Skeletal muscle satellite cell (primary cell): ENCODE data around the gene AHRR.
"Not testable (repeated sequence)": the region's sequence is repeated elsewhere in the genome, so short reads cannot be mapped to it uniquely, and the experiment has no call there.

Experiments used
- H3K27me3 ChIP-seq: 2 replicates; pipeline ENCODE4 v1.7.0; 2013; ENCODE audit warnings: low read length; ENCODE audit not compliant: control insufficient read depth, insufficient read depth
- H3K36me3 ChIP-seq: 2 replicates; pipeline ENCODE4 v1.7.0; 2013; ENCODE audit warnings: mild to moderate bottlenecking, control low read depth, low read length; ENCODE audit not compliant: insufficient read depth
- H3K4me1 ChIP-seq: 2 replicates; pipeline ENCODE4 v1.7.0; 2013; ENCODE audit warnings: low read length; ENCODE audit not compliant: control insufficient read depth, insufficient read depth
- H3K4me2 ChIP-seq: 2 replicates; pipeline ENCODE4 v1.7.0; 2013; ENCODE audit warnings: mild to moderate bottlenecking, low read length
- H3K4me3 ChIP-seq: 2 replicates; pipeline ENCODE4 v1.7.0; 2013; ENCODE audit warnings: low read length
- H3K9ac ChIP-seq: 2 replicates; pipeline ENCODE4 v1.7.0; 2013; ENCODE audit warnings: mild to moderate bottlenecking, low read depth, low read length, moderate library complexity
- H3K9me3 ChIP-seq: replicated peaks from 2 replicates; pipeline ENCODE4 v1.7.0; 2013; ENCODE audit warnings: mild to moderate bottlenecking, control low read depth, low read length

AHRR gene

GRCh38 chr5:399296-400281 is 78.1 kb downstream of the AHRR start:
- H3K9ac ChIP-seq, result peak overlapping the region; percentile 97
- H3K36me3 ChIP-seq, result peaks cover 11% of the 10 kb centered on the region
- H3K27me3 ChIP-seq, result no peaks in the 10 kb centered on the region
- H3K4me1 ChIP-seq, result peaks cover 50% of the 10 kb centered on the region
- H3K9me3 ChIP-seq, result no peaks in the 10 kb centered on the region
- H3K4me3 ChIP-seq, result peak overlapping the region; percentile 56
- peak overlapping the region; percentile 81 for H3K4me2 ChIP-seq

- Histone ChIP-seq H3K9ac (peak overlapping the region; percentile 97), H3K9me3 (no peaks in the 10 kb centered on the region), H3K4me2 (peak overlapping the region; percentile 81), H3K4me1 (peaks cover 41% of the 10 kb centered on the region), H3K27me3 (no peaks in the 10 kb centered on the region), H3K36me3 (peaks cover 17% of the 10 kb centered on the region), H3K4me3 (peak overlapping the region; percentile 56)
These were observed 79.0 kb downstream of the AHRR start for GRCh38 chr5:400282-401145.

- Histone ChIP-seq H3K36me3 (peaks cover 20% of the 10 kb centered on the region), H3K4me1 (peaks cover 32% of the 10 kb centered on the region), H3K4me2 (peak overlapping the region; percentile 81), H3K9ac (peak overlapping the region; percentile 97), H3K27me3 (no peaks in the 10 kb centered on the region), H3K4me3 (no peak overlapping the region), H3K9me3 (no peaks in the 10 kb centered on the region)
These were observed 79.9 kb downstream of the AHRR start for GRCh38 chr5:401146-402034.

- H3K9me3 ChIP-seq, H3K4me2 ChIP-seq, H3K9ac ChIP-seq, H3K4me3 ChIP-seq, H3K27me3 ChIP-seq: not testable (repeated sequence)
- H3K4me1 ChIP-seq, result peaks cover 36% of the 10 kb centered on the region
- H3K36me3 ChIP-seq, result peaks cover 20% of the 10 kb centered on the region
These were observed 80.7 kb downstream of the AHRR start for GRCh38 chr5:402219-402614.

- Histone ChIP-seq H3K9ac (no peak overlapping the region), H3K4me3 (no peak overlapping the region), H3K36me3 (peaks cover 20% of the 10 kb centered on the region), H3K4me1 (peaks cover 38% of the 10 kb centered on the region), H3K27me3 (no peaks in the 10 kb centered on the region), H3K4me2 (no peak overlapping the region), H3K9me3 (no peaks in the 10 kb centered on the region)
These were observed 81.3 kb downstream of the AHRR start for GRCh38 chr5:402615-403359.

- Histone ChIP-seq H3K27me3 (no peaks in the 10 kb centered on the region), H3K9ac (no peak overlapping the region), H3K4me2 (no peak overlapping the region), H3K4me1 (peaks cover 36% of the 10 kb centered on the region), H3K9me3 (no peaks in the 10 kb centered on the region), H3K4me3 (no peak overlapping the region), H3K36me3 (peaks cover 20% of the 10 kb centered on the region)
These were observed 82.5 kb downstream of the AHRR start for GRCh38 chr5:403995-404394.

GRCh38 chr5:404666-405241 is 83.2 kb downstream of the AHRR start:
- peaks cover 28% of the 10 kb centered on the region for H3K4me1 ChIP-seq
- no peaks in the 10 kb centered on the region for H3K9me3 ChIP-seq
- no peaks in the 10 kb centered on the region for H3K27me3 ChIP-seq
- no peak overlapping the region for H3K4me2 ChIP-seq
- no peak overlapping the region for H3K9ac ChIP-seq
- H3K4me3 ChIP-seq, result no peak overlapping the region
- H3K36me3 ChIP-seq, result peaks cover 20% of the 10 kb centered on the region

GRCh38 chr5:405421-405820 is 83.9 kb downstream of the AHRR start:
- H3K9ac ChIP-seq, result no peak overlapping the region
- peaks cover 20% of the 10 kb centered on the region for H3K36me3 ChIP-seq
- H3K9me3 ChIP-seq, result no peaks in the 10 kb centered on the region
- no peak overlapping the region for H3K4me2 ChIP-seq
- no peaks in the 10 kb centered on the region for H3K27me3 ChIP-seq
- no peak overlapping the region for H3K4me3 ChIP-seq
- H3K4me1 ChIP-seq, result peaks cover 22% of the 10 kb centered on the region

GRCh38 chr5:406041-406440 is 84.5 kb downstream of the AHRR start:
- Histone ChIP-seq H3K9ac (no peak overlapping the region), H3K27me3 (no peaks in the 10 kb centered on the region), H3K36me3 (peaks cover 20% of the 10 kb centered on the region), H3K4me3 (no peak overlapping the region), H3K4me1 (peaks cover 17% of the 10 kb centered on the region), H3K4me2 (no peak overlapping the region), H3K9me3 (no peaks in the 10 kb centered on the region)

GRCh38 chr5:407051-407450 is 85.5 kb downstream of the AHRR start:
- no peak overlapping the region for H3K4me2 ChIP-seq
- no peaks in the 10 kb centered on the region for H3K27me3 ChIP-seq
- no peak overlapping the region for H3K9ac ChIP-seq
- peaks cover 17% of the 10 kb centered on the region for H3K36me3 ChIP-seq
- H3K9me3 ChIP-seq, result no peaks in the 10 kb centered on the region
- peaks cover 10% of the 10 kb centered on the region for H3K4me1 ChIP-seq
- no peak overlapping the region for H3K4me3 ChIP-seq
